Thyroid gland (tissue), 4 donors: ENCODE measurements around the gene ZSWIM8. TPM values are rescaled to one million over a fixed set of nuclear protein-coding genes. Genes with fewer than 3 reads are reported as not detected.

ENCODE experiments used
- DNase-seq, 2 donors: peaks; one replicate each; pipeline ENCODE4 v3.0.0-alpha.2; 2019
- H3K27ac ChIP-seq, 3 donors: fragments of 200-600 bp; sonication (generic); 1 replicate in 2 of 3; 2 replicates in 1 of 3; pipeline ENCODE4 v1.5.1; 2016 to 2019; ENCODE audit warnings: mild to moderate bottlenecking in 1 of 3, moderate library complexity in 1 of 3
- H3K27me3 ChIP-seq: fragments of 200-600 bp; sonication (generic); one replicate; pipeline ENCODE4 v1.5.1; 2019
- H3K36me3 ChIP-seq, 2 donors: fragments of 200-600 bp; sonication (generic); one replicate each; pipeline ENCODE4 v1.5.1; 2016 to 2019
- H3K4me1 ChIP-seq, 2 donors: fragments of 200-600 bp; sonication (generic); one replicate each; pipeline ENCODE4 v1.5.1; 2017 to 2019
- H3K4me3 ChIP-seq, 3 donors: fragments of 200-600 bp; sonication (generic); replicated peaks in 1 of 3; 1 replicate in 2 of 3; 2 replicates in 1 of 3; pipeline ENCODE4 v1.5.1; 2016; ENCODE audit warnings: mild to moderate bottlenecking in 1 of 3
- H3K9me3 ChIP-seq: fragments of 200-600 bp; sonication (generic); one replicate; pipeline ENCODE4 v1.5.1; 2017
- POLR2A ChIP-seq, 2 donors: fragments of 450-650 bp; IDR thresholded peaks; one replicate each; pipeline ENCODE4 v1.6.1; 2017; ENCODE audit warnings: antibody characterized with exemption in 2 of 2, mild to moderate bottlenecking in 2 of 2, moderate library complexity in 1 of 2
- WGBS, 2 donors: methylation state at CpG; one replicate each; pipeline ENCODE4 v1.1.5; 2017; 5-methylcytosine and 5-hydroxymethylcytosine counted together
- intact Hi-C: fragments of 100-400 bp; cut with DNase I; formaldehyde crosslinking; loops from one replicate; pipeline ENCODE4 v1.15.1; 2023
- total RNA-seq, 4 donors: library from RNA; depleted of rRNA; stranded (reverse); fragments of >200 nt; gene quantifications; one replicate each; pipeline ENCODE4 v1.2.3, GENCODE V29; 2016
- TF ChIP-seq, protein P1 (sequence below), 6 experiments: fragments of 200-600 bp in 3 of 6; fragments of 450-650 bp in 3 of 6; sonication (generic) in 3 of 6; IDR thresholded peaks; one replicate each; pipeline ENCODE4 v1.5.1; 2016 to 2019; ENCODE audit warnings: antibody characterized with exemption in 6 of 6, mild to moderate bottlenecking in 2 of 6, inconsistent platforms in 1 of 6, moderate library complexity in 1 of 6

The ZSWIM8 gene
- total RNA-seq, 4 donors from 2014 or later = 67.2 to 199 (median 108) TPM

DNA sequence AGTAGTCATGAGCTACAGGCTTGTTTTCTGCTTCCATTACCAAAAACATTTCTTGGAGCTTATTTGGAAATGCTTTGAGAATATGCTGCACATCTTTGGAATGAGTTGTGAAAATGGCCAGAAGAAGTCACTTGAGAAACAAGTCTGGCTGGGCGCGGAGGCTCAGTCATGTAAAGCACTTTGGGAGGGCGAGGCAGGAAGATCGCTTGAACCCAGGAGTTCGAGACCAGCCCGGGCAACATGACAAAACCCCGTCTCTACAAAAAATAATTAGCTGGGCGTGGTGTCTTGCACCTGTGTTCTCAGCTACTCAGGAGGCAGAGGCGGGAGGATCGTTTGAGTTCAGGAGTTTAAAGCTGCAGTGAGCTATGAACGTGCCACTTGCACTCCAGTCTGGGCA lies 4.4 kb upstream of the ZSWIM8 start:
- Histone ChIP-seq H3K4me1 (peaks cover 17 to 20% of the 10 kb centered on the region in 2 donors), H3K27me3 (no peaks in the 10 kb centered on the region), H3K36me3 (peaks cover 7 to 9% of the 10 kb centered on the region in 2 donors), H3K27ac (peak overlapping the region in 1 of 3 donors; percentile 92), H3K4me3 (peak overlapping the region in 1 of 3 donors; percentile 91), H3K9me3 (no peaks in the 10 kb centered on the region)
- intact Hi-C loops = no loop called here
- WGBS, 2 donors = 26% methylated on average over 10 to 11 of the region's 11 CpGs
- TF ChIP-seq POLR2A (IDR thresholded peaks at IDR 0.05) = no peak
- TF ChIP-seq, protein P1, sequence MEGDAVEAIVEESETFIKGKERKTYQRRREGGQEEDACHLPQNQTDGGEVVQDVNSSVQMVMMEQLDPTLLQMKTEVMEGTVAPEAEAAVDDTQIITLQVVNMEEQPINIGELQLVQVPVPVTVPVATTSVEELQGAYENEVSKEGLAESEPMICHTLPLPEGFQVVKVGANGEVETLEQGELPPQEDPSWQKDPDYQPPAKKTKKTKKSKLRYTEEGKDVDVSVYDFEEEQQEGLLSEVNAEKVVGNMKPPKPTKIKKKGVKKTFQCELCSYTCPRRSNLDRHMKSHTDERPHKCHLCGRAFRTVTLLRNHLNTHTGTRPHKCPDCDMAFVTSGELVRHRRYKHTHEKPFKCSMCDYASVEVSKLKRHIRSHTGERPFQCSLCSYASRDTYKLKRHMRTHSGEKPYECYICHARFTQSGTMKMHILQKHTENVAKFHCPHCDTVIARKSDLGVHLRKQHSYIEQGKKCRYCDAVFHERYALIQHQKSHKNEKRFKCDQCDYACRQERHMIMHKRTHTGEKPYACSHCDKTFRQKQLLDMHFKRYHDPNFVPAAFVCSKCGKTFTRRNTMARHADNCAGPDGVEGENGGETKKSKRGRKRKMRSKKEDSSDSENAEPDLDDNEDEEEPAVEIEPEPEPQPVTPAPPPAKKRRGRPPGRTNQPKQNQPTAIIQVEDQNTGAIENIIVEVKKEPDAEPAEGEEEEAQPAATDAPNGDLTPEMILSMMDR (IDR thresholded peaks at IDR 0.05) = no peak
- DNase-seq = no peak

DNA sequence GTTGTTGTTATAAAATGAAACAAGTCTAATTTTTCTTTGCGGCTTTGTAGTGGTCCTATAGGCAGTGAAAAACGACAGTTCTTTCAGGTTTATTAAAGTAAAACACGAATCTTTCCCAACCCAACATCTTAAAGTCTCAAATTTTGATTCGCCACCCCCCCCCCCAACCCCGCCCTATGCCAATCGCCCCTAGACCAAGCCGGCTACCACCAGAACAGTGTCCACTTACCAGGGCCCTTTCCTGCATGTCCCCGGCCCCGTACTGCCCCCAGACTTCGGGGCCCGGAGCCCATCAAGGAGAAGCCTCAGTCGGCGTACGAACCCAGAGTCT lies 3.9 kb upstream of the ZSWIM8 start:
- H3K4me1 ChIP-seq = peaks cover 21 to 22% of the 10 kb centered on the region in 2 donors
- H3K27me3 ChIP-seq = no peaks in the 10 kb centered on the region
- 1% methylated on average over 11 to 14 of the region's 14 CpGs for WGBS, 2 donors
- H3K4me3 ChIP-seq = peak overlapping the region; percentile 27 to 96 (median 91)
- H3K9me3 ChIP-seq = no peaks in the 10 kb centered on the region
- no peak for DNase-seq
- TF ChIP-seq, protein P1 (IDR thresholded peaks at IDR 0.05) = no peak
- TF ChIP-seq POLR2A (IDR thresholded peaks at IDR 0.05) = no peak
- peak overlapping the region; percentile 91 to 92 (median 91) for H3K27ac ChIP-seq
- peaks cover 3 to 6% of the 10 kb centered on the region in 2 donors for H3K36me3 ChIP-seq
- intact Hi-C loops = no loop called here

DNA sequence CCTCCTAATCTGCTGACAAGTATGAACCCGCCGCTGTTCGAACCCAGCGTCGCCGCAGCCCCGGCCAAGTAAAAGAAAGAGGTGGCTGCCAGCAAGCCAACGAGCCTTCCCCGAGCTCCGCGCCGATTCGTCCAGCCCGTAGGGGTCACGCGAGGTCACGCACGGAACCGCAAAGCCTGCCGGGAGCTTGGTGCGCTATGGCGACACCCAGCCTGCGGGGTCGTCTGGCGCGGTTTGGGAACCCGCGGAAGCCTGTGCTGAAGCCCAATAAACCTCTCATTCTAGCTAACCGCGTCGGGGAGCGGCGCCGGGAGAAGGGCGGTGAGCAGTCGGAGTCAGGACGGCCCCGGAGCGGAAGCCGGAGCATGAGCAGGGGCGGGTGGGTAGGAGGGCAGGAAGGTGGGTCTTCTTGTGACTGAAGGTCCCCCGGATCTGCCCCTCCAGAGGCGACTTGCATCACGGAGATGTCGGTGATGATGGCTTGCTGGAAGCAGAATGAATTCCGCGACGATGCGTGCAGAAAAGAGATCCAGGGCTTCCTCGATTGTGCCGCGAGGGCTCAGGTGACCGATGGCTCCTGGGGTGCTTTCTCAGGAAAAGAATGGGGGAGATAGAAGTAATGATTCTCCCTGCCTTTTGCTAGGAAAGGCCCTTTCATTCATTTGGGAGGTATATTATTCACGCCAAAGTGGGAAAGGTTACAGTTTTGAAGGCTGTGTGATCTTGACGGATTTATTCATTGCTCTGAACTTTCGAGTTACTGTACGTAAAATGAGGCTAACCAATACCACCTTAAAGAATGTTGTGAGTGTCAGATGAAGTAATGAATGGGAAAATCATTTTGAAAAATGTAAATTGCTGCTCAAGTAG lies 3.3 kb upstream of the ZSWIM8 start, which contains the start of gene CHCHD1:
Gene CHCHD1, plus strand, starts transcription at position 170 of the 870 bp plus-strand sequence. Its CDS starts 28 bp downstream, at position 198.
- WGBS, 2 donors = 0 to 2% methylated on average over 13 to 35 of the region's 57 CpGs
- Histone ChIP-seq H3K27me3 (no peaks in the 10 kb centered on the region), H3K27ac (peak within 1 kb of the TSS; percentile 91 to 92 (median 91)), H3K9me3 (no peaks in the 10 kb centered on the region), H3K4me3 (peak within 1 kb of the TSS; percentile 27 to 96 (median 91)), H3K4me1 (peaks cover 27 to 28% of the 10 kb centered on the region in 2 donors), H3K36me3 (peaks cover 3 to 6% of the 10 kb centered on the region in 2 donors)
- DNase-seq = peak; percentile 88 to 90
- TF ChIP-seq, protein P1 (IDR thresholded peaks at IDR 0.05) = no peak
- peak in 1 of 2 donors; percentile 73 for TF ChIP-seq POLR2A (IDR thresholded peaks at IDR 0.05)
- intact Hi-C loops = no loop called here

DNA sequence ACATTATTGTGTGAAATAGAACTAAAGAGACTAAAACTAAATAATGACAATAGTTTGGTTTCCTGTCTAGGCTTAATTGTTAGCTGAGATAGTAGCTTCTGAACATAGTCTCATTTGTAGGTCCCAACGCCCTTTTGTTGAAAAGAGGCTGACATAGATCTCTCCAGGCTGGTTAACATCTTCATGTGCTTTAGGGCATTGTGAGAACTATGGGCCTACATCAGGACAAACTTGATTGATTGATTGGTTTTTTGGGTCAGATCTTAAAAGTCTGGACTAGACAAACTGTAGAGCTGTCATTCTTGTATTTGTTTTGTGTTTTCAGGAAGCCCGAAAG lies 2.7 kb upstream of the ZSWIM8 start:
- H3K27me3 ChIP-seq = no peaks in the 10 kb centered on the region
- TF ChIP-seq, protein P1 (IDR thresholded peaks at IDR 0.05) = no peak
- TF ChIP-seq POLR2A (IDR thresholded peaks at IDR 0.05) = no peak
- intact Hi-C loops = no loop called here

More for the DNA sequence above, 2.7 kb upstream of the ZSWIM8 start:
- Histone ChIP-seq H3K9me3 (no peaks in the 10 kb centered on the region), H3K27ac (peak overlapping the region in 2 of 3 donors; percentile 91 to 92), H3K36me3 (peaks cover 3 to 6% of the 10 kb centered on the region in 2 donors), H3K4me3 (peak overlapping the region in 1 of 3 donors; percentile 91), H3K4me1 (peaks cover 33 to 34% of the 10 kb centered on the region in 2 donors)
- WGBS, 2 donors = 52 to 55% methylated on average over 2 of the region's 2 CpGs
- DNase-seq = no peak
